ENCODE measurements around the gene CEP112. TPM values are rescaled to one million over a fixed set of nuclear protein-coding genes. Genes with fewer than 3 reads are reported as not detected.
A peak's percentile ranks its signal among the peaks of the same experiment; 100 is the strongest.

Gene CEP112
- total and polyA plus RNA-seq, 2 donors (not counting 1 experiment from before 2014, with no cell fraction given), result 5.4 to 6.4 TPM

- H3K36me3 ChIP-seq (ENCODE audit: control insufficient read depth, insufficient read depth, low read length), result no peaks in the 10 kb centered on the region
- DNase-seq (ENCODE audit: low read depth in 2 of 2), result peak; percentile 62 to 94
- H3K27me3 ChIP-seq (ENCODE audit: control insufficient read depth, insufficient read depth, low read length), result no peaks in the 10 kb centered on the region
- H3K79me2 ChIP-seq (ENCODE audit: control insufficient read depth, insufficient read depth, low read length), result no peaks in the 10 kb centered on the region
- peak overlapping the region; percentile 17 for H2AFZ ChIP-seq (ENCODE audit: low read length)
- peak overlapping the region in 2 of 4 experiments; percentile 3 to 24 for H3K4me3 ChIP-seq (replicated peaks in 1 of 4; ENCODE audit: control extremely low read depth in 1 of 4, insufficient read depth in 1 of 4, low read depth in 3 of 4, low read length in 4 of 4)
- H3K4me2 ChIP-seq (ENCODE audit: extremely low read depth, insufficient read depth, low read length), result peak overlapping the region; percentile 77
- H3K9me3 ChIP-seq (ENCODE audit: control insufficient read depth, insufficient read depth, low read depth, low read length), result no peaks in the 10 kb centered on the region
- no peaks in the 10 kb centered on the region for H4K20me1 ChIP-seq (ENCODE audit: control insufficient read depth, extremely low read depth, insufficient read depth, low read length)
- no peak for TF ChIP-seq CTCF (conservative IDR thresholded peaks at IDR 0.05 in 1 of 2, IDR thresholded peaks at IDR 0.05 in 1 of 2; ENCODE audit: low read depth in 1 of 2, low read length in 2 of 2)
- no peaks in the 10 kb centered on the region for H3K4me1 ChIP-seq (ENCODE audit: control insufficient read depth, extremely low read depth, insufficient read depth, low read length)
- H3K27ac ChIP-seq (ENCODE audit: insufficient read depth, low read length), result peak overlapping the region; percentile 76
- no peak overlapping the region for H3K9ac ChIP-seq (ENCODE audit: insufficient read depth, low read length)
Observed at GRCh38 chr17:65742403-65743307, 449.3 kb downstream of the CEP112 start.

GRCh38 chr17:65741710-65742109 is 450.2 kb downstream of the CEP112 start:
- Histone ChIP-seq H3K4me2 (ENCODE audit: extremely low read depth, insufficient read depth, low read length) (no peak overlapping the region), H3K27me3 (ENCODE audit: control insufficient read depth, insufficient read depth, low read length) (no peaks in the 10 kb centered on the region), H3K27ac (ENCODE audit: insufficient read depth, low read length) (no peak overlapping the region), H3K36me3 (ENCODE audit: control insufficient read depth, insufficient read depth, low read length) (no peaks in the 10 kb centered on the region), H3K79me2 (ENCODE audit: control insufficient read depth, insufficient read depth, low read length) (no peaks in the 10 kb centered on the region), H2AFZ (ENCODE audit: low read length) (no peak overlapping the region), H3K4me1 (ENCODE audit: control insufficient read depth, extremely low read depth, insufficient read depth, low read length) (no peaks in the 10 kb centered on the region), H4K20me1 (ENCODE audit: control insufficient read depth, extremely low read depth, insufficient read depth, low read length) (no peaks in the 10 kb centered on the region), H3K9me3 (ENCODE audit: control insufficient read depth, insufficient read depth, low read depth, low read length) (no peaks in the 10 kb centered on the region), H3K9ac (ENCODE audit: insufficient read depth, low read length) (no peak overlapping the region), H3K4me3 (replicated peaks in 1 of 4; ENCODE audit: control extremely low read depth in 1 of 4, insufficient read depth in 1 of 4, low read depth in 3 of 4, low read length in 4 of 4) (no peak overlapping the region)
- TF ChIP-seq CTCF (conservative IDR thresholded peaks at IDR 0.05 in 1 of 2, IDR thresholded peaks at IDR 0.05 in 1 of 2; ENCODE audit: low read depth in 1 of 2, low read length in 2 of 2), result no peak
- no peak for TF ChIP-seq EZH2 (IDR thresholded peaks at IDR 0.05; ENCODE audit: low read length, missing control alignments)
- no peak for DNase-seq (ENCODE audit: low read depth in 2 of 2)

- DNase-seq (ENCODE audit: low read depth in 2 of 2), result no peak
- TF ChIP-seq CTCF (conservative IDR thresholded peaks at IDR 0.05 in 1 of 2, IDR thresholded peaks at IDR 0.05 in 1 of 2; ENCODE audit: low read depth in 1 of 2, low read length in 2 of 2) (no peak), EZH2 (IDR thresholded peaks at IDR 0.05; ENCODE audit: low read length, missing control alignments) (no peak)
- no peak overlapping the region for H3K4me2 ChIP-seq (ENCODE audit: extremely low read depth, insufficient read depth, low read length)
- H3K36me3 ChIP-seq (ENCODE audit: control insufficient read depth, insufficient read depth, low read length), result no peaks in the 10 kb centered on the region
- no peaks in the 10 kb centered on the region for H3K4me1 ChIP-seq (ENCODE audit: control insufficient read depth, extremely low read depth, insufficient read depth, low read length)
- H4K20me1 ChIP-seq (ENCODE audit: control insufficient read depth, extremely low read depth, insufficient read depth, low read length), result no peaks in the 10 kb centered on the region
- H3K9ac ChIP-seq (ENCODE audit: insufficient read depth, low read length), result no peak overlapping the region
- no peak overlapping the region for H3K27ac ChIP-seq (ENCODE audit: insufficient read depth, low read length)
- H3K4me3 ChIP-seq (replicated peaks in 1 of 4; ENCODE audit: control extremely low read depth in 1 of 4, insufficient read depth in 1 of 4, low read depth in 3 of 4, low read length in 4 of 4), result no peak overlapping the region
- H3K9me3 ChIP-seq (ENCODE audit: control insufficient read depth, insufficient read depth, low read depth, low read length), result no peaks in the 10 kb centered on the region
- no peaks in the 10 kb centered on the region for H3K79me2 ChIP-seq (ENCODE audit: control insufficient read depth, insufficient read depth, low read length)
- H2AFZ ChIP-seq (ENCODE audit: low read length), result no peak overlapping the region
- no peaks in the 10 kb centered on the region for H3K27me3 ChIP-seq (ENCODE audit: control insufficient read depth, insufficient read depth, low read length)
Observed at GRCh38 chr17:65739034-65739433, 452.9 kb downstream of the CEP112 start.

Data from fibroblast of lung (primary cell).